Measurements from ENCODE around the gene NACA.

- TF ChIP-seq CTCF (tag by site-specific recombination; IDR thresholded peaks at IDR 0.05) (no peak), SCRT1 (tag by site-specific recombination; IDR thresholded peaks at IDR 0.05; ENCODE audit: borderline replicate concordance) (no peak), PBX3 (CRISPR knock-in tag; IDR thresholded peaks at IDR 0.05) (no peak), ZNF114 (tag by site-specific recombination; IDR thresholded peaks at IDR 0.05) (no peak), ZNF549 (tag by site-specific recombination; IDR thresholded peaks at IDR 0.05) (no peak), ZNF10 (tag by site-specific recombination; IDR thresholded peaks at IDR 0.05) (no peak), ZNF133 (tag by site-specific recombination; IDR thresholded peaks at IDR 0.05) (no peak), ZBTB8A (tag by site-specific recombination; IDR thresholded peaks at IDR 0.05) (no peak)
These were observed 2.3 kb downstream of the NACA start for GRCh38 chr12:56722832-56723231.

All from HEK293 (cell line).